GM04504 (cell line): Measurements from ENCODE around the gene TAPBP.
A peak's percentile ranks its signal among the peaks of the same experiment; 100 is the strongest.
"Not testable (repeated sequence)": the region's sequence is repeated elsewhere in the genome, so short reads cannot be mapped to it uniquely, and the experiment has no call there.

Source experiments
- DNase-seq: peaks from one replicate; pipeline ENCODE4 v3.0.0-alpha.2; 2012; ENCODE audit warnings: low read depth

Gene TAPBP

DNA sequence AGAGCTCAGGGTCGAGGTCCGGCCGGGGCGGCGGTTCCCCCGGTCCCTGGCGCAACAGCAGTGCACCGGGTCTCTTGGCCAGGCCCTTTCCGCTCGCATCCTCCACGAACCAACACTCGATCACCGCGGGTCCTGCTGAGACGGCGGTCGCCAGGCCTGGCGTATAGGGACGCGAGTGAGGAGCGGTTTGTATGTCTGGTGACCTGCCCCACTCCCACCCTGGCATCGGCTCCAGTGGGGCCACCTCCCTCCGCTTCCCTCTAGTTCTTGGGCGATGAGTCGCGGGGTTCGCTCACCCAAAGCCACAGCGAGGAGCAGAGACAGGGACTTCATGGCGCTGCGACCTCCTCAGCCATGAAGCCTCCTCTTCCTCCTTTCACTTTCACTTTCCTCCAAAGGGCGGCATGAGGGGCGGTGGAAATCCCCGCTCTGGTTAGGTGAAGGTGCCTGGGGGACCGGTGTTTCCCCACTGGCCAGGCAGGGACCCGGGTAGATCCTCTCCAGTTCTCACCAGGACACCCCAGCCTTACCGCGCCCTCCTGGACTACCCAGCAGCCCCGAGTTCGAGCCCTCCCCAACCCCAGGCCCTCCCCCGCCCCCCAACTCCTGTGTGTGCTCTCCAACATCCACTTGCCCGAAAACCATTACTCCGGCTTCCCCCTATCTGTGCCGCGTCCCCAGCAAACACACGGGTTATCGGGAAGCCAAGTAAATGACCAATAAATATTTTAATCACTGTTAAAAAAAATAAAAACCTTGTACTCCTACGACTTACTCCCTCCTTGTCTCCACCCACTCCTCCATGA, at the start of gene TAPBP:
TAPBP (minus strand) TSS at position 370 of the 806 bp plus-strand sequence; CDS start at position 333, 37 bp downstream.
- peak; percentile 30 for DNase-seq

- DNase-seq = not testable (repeated sequence)
Measured at GRCh38 chr6:33363486-33363885, 49.6 kb upstream of the TAPBP start.

- DNase-seq = no peak
Measured at GRCh38 chr6:33359331-33359730, 45.5 kb upstream of the TAPBP start.

DNA sequence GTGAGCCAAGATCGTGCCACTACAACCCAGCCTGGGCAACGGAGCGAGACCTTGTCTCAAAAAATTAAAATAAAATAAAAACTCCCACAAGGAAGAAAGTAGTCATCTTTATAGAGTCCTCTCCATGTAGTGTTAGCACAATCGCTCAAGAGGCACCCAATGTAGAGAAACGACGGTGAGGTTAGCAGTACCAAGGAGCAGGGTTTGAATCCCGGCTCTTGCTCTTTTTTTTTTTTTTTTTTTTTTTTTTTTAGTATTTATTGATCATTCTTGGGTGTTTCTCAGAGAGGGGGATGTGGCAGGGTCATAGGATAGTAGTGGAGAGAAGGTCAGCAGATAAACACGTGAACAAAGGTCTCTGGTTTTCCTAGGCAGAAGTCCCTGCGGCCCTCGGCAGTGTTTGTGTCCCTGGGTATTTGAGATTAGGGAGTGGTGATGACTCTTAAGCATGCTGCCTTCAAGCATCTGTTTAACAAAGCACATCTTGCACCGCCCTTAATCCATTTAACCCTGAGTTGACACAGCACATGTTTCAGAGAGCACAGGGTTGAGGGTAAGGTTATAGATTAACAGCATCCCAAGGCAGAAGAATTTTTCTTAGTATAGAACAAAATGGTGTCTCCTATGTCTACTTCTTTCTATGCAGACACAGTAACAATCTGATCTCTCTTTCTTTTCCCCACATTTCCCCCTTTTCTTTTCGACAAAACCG, 43.4 kb upstream of the TAPBP start:
- DNase-seq = not testable (repeated sequence)

DNA sequence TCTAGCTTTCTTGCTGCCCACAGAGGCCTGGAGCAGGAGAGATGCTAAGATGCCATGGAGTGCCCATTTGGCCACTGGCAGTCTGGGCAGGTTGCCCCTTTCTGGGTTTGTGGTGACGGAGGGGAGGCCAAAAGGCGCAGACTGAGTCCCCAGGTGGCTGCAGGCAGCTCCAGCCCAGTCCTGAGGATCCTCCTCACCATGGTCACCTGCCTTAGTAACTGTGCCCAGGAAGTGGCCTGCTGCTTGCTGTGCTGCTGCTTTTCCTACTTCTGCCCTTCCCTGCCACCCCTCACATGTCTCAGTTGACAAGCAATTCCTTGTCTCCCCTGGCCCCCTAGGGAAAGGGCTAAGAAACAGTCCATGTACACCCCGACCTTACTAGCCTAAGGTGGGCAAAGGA, 42.4 kb upstream of the TAPBP start:
- no peak for DNase-seq

DNA sequence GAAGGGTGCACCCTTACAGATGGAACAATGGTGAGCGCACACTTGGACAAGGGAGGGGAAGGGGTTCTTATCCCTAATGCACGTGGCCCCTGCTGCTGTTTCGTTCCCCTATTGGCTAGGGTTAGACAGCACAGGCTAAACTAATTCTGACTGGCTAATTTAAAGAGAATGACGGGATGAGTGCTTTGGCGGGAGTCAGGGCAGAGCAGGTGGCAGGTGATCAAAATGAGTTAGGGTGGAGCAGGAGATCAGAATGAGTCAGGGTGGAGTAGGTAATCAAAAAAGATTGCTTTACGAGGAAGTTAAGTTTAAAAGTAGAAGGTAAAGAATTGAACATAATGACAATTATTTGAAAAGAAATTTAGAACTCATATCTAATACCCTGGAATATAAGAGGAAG, 42.0 kb upstream of the TAPBP start:
- not testable (repeated sequence) for DNase-seq

- no peak for DNase-seq
Measured at GRCh38 chr6:33347816-33348215, 33.9 kb upstream of the TAPBP start.

DNA sequence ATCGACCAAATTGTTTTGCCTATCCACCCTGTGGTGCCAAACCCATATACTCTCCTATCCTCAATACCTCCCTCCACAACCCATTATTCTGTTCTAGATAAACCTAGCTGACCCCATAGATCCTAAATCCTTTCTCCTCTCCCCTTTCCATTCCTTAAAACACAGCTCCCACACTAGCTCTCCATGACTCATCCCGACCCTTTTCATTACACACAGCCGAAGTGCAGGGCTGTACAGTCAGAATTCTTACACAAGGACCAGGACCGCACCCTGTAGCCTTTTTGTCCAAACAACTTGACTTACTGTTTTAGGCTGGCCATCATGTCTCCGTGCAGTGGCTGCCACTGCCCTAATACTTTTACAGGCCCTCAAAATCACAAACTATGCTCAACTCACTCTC, 33.1 kb upstream of the TAPBP start:
- not testable (repeated sequence) for DNase-seq

DNA sequence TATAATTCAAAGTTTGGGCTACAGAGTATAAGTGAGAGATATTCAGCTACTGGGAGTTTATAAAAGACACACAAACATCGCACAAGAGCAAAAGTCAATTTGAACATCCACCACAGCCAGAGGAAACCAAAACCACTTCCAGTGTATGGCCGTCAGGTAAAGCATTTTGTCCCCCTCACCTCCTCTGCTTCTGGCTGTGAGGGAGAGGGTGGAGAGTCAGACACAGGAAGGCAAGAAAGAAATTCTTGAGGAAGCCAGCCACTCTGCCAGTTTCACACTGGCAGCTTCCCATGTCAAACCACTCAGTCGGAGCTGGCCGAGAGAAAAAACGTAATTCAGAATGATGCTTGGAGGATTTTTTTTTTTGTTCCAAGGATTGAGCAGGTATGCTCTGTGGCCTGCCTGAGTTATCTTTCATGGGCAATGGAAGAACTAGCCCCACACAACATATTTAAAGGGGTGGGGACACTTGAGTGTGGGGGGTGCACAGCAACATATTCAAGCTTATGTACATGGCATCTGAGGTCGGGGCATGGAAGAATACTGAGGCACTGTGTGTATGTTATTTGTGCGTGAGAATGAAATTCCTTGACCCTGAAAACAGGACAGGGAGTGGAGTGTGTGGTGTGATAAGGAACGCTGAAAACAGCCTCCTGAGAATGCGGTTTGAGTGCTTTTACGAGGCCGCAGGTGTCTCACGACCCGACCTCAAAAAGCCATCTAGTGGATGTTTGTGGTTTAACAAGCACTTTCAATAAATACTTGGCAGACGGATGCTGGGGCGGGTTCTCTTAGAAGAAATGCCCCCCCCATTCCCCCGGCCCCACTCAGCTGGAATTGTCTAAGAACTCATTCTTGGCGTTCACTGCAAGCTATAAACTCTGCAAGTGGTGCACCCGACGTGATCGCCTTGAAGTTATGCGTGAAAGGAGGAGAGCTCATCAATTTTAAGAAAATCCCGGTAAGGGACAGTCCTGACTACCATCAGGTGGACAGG, 31.1 kb upstream of the TAPBP start:
- peak; percentile 57 for DNase-seq

- no peak for DNase-seq
Measured at GRCh38 chr6:33343953-33344611, 30.2 kb upstream of the TAPBP start.

DNA sequence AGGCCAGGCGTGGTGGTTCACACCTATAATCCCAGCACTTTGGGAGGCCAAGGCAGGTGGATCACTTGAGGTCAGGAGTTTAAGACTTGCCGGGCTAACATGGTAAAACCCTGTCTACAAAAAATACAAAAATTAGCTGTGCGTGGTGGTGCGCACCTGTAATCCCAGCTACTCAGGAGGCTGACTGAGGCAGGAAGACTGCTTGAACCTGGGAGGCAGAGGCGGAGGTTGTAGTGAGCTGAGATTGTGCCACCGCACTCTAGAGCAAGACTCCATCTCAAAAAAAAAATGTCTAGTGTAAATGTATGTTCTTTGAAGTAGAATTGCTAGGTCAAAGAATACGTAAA, 29.7 kb upstream of the TAPBP start:
- DNase-seq = not testable (repeated sequence)

DNA sequence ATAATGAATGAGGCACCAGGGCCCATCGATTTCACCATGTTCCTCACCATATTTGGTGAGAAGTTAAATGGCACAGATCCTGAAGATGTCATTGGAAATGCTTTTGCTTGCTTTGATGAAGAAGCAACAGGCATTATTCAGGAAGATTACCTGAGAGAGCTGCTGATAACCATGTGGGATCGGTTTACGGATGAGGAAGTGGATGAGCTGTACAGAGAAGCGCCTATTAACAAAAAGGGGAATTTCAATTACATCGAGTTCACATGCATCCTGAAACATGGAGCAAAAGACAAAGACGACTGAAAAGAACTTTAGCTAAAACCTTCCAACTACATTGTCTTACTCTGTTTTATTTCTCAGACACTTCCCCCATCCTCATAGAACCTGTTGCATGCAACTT, 25.3 kb upstream of the TAPBP start:
- DNase-seq = no peak

- DNase-seq = no peak
Measured at GRCh38 chr6:33336495-33336894, 22.6 kb upstream of the TAPBP start.

DNA sequence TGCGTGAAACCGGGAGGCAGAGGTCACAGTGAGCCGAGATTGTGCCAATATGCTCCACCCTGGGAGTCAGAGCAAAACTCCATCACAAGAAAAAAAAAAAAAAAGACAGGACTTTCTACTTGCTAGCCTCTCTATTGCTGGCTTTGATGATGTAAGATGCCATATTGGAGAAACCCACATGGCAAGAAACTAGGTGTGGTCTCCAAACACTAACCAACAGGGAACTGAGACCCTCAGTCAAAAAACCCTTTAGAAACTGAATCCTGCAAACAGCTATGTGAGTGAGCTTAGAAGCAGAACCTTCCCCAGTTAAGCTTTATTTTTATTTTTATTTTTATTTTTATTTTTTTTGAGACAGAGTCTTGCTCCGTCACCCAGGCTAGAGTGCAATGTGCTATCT, 22.0 kb upstream of the TAPBP start:
- no peak for DNase-seq

GRCh38 chr6:33333666-33334065, 19.8 kb upstream of the TAPBP start:
- no peak for DNase-seq

- DNase-seq = no peak
Measured at GRCh38 chr6:33330736-33331135, 16.9 kb upstream of the TAPBP start.

GRCh38 chr6:33329058-33329457, 15.2 kb upstream of the TAPBP start:
- DNase-seq = no peak

GRCh38 chr6:33324125-33324524, 10.2 kb upstream of the TAPBP start:
- DNase-seq = no peak

DNA sequence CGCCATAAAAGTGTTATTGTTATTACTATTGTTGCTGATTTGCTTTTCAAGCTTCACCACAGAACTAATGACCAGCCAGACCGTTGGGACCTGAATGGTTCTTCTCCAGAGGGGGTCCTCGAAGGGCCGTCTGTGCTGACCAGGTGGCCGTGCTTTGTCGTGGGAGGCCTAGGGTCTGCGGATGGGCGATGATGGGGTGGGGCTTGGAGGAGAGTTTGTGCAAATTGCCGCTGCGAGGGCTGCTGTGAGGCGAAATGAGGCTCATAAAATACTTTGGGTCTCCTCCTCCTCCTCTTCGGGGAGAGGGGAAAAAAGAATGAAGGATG, 9.7 kb upstream of the TAPBP start:
- DNase-seq = no peak

- DNase-seq = no peak
Measured at GRCh38 chr6:33321227-33321626, 7.3 kb upstream of the TAPBP start.

GRCh38 chr6:33320315-33321181, 6.7 kb upstream of the TAPBP start:
- peak; percentile 90 for DNase-seq
